ENCODE data around the gene PRSS36.

Gene PRSS36

GRCh38 chr16:31120129-31120528, 29.7 kb downstream of the PRSS36 start:
- TF ChIP-seq L3MBTL2 (conservative IDR thresholded peaks at IDR 0.05) (no peak), SP1 (IDR thresholded peaks at IDR 0.05) (no peak), ELF4 (IDR thresholded peaks at IDR 0.05) (no peak), FOXM1 (IDR thresholded peaks at IDR 0.05; ENCODE audit: borderline replicate concordance) (no peak), FOXK2 (IDR thresholded peaks at IDR 0.05) (no peak), SUZ12 (IDR thresholded peaks at IDR 0.05) (no peak), FOXA1 (IDR thresholded peaks at IDR 0.05) (no peak), LEF1 (IDR thresholded peaks at IDR 0.05; ENCODE audit: borderline replicate concordance) (no peak), ARNT (IDR thresholded peaks at IDR 0.05) (no peak), CTBP1 (IDR thresholded peaks at IDR 0.05; ENCODE audit: borderline replicate concordance) (no peak), TARDBP (IDR thresholded peaks at IDR 0.05) (no peak), ZNF384 (IDR thresholded peaks at IDR 0.05) (no peak), HDGF (IDR thresholded peaks at IDR 0.05; ENCODE audit: borderline replicate concordance) (no peak), BHLHE40 (IDR thresholded peaks at IDR 0.05; ENCODE audit: borderline replicate concordance) (no peak), NFRKB (IDR thresholded peaks at IDR 0.05) (no peak)
- TF ChIP-seq, protein P1, sequence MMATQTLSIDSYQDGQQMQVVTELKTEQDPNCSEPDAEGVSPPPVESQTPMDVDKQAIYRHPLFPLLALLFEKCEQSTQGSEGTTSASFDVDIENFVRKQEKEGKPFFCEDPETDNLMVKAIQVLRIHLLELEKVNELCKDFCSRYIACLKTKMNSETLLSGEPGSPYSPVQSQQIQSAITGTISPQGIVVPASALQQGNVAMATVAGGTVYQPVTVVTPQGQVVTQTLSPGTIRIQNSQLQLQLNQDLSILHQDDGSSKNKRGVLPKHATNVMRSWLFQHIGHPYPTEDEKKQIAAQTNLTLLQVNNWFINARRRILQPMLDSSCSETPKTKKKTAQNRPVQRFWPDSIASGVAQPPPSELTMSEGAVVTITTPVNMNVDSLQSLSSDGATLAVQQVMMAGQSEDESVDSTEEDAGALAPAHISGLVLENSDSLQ (IDR thresholded peaks at IDR 0.05), result no peak
- ChIA-PET CTCF (no interaction called here), POLR2A (interaction anchor here (0.9 kb wide), 1 partner anchor 22 kb away, joined by 4 read pairs; no protein-coding TSS in a partner anchor)
- DNase-seq (ENCODE audit: extremely low spot score), result no peak

GRCh38 chr16:31118223-31119155, 31.4 kb downstream of the PRSS36 start:
- CTCF ChIA-PET, result interaction anchor here (0.6 to 1.8 kb wide), 3 partner anchors 24 to 754 kb away, joined by 3 to 5 read pairs (median 4); no protein-coding TSS in a partner anchor
- POLR2A ChIA-PET, result interaction anchor here (1.0 to 2.3 kb wide), 20 partner anchors 8 to 341 kb away, joined by 3 to 38 read pairs (median 10); partner anchors contain the start of genes ARMC5, BCKDK, FUS and PRSS8
- no peak for DNase-seq (ENCODE audit: extremely low spot score)
- TF ChIP-seq HDGF (IDR thresholded peaks at IDR 0.05; ENCODE audit: borderline replicate concordance) (no peak), ARNT (IDR thresholded peaks at IDR 0.05) (no peak), CTBP1 (IDR thresholded peaks at IDR 0.05; ENCODE audit: borderline replicate concordance) (no peak), L3MBTL2 (conservative IDR thresholded peaks at IDR 0.05) (no peak), SUZ12 (IDR thresholded peaks at IDR 0.05) (no peak), FOXA1 (IDR thresholded peaks at IDR 0.05) (no peak), FOXM1 (IDR thresholded peaks at IDR 0.05; ENCODE audit: borderline replicate concordance) (no peak), NFRKB (IDR thresholded peaks at IDR 0.05) (no peak), SP1 (IDR thresholded peaks at IDR 0.05) (no peak), ZNF384 (IDR thresholded peaks at IDR 0.05) (no peak), FOXK2 (IDR thresholded peaks at IDR 0.05) (no peak), LEF1 (IDR thresholded peaks at IDR 0.05; ENCODE audit: borderline replicate concordance) (no peak), BHLHE40 (IDR thresholded peaks at IDR 0.05; ENCODE audit: borderline replicate concordance) (no peak), TARDBP (IDR thresholded peaks at IDR 0.05) (no peak), ELF4 (IDR thresholded peaks at IDR 0.05) (no peak)
- TF ChIP-seq, protein P1 (IDR thresholded peaks at IDR 0.05), result no peak

DNA sequence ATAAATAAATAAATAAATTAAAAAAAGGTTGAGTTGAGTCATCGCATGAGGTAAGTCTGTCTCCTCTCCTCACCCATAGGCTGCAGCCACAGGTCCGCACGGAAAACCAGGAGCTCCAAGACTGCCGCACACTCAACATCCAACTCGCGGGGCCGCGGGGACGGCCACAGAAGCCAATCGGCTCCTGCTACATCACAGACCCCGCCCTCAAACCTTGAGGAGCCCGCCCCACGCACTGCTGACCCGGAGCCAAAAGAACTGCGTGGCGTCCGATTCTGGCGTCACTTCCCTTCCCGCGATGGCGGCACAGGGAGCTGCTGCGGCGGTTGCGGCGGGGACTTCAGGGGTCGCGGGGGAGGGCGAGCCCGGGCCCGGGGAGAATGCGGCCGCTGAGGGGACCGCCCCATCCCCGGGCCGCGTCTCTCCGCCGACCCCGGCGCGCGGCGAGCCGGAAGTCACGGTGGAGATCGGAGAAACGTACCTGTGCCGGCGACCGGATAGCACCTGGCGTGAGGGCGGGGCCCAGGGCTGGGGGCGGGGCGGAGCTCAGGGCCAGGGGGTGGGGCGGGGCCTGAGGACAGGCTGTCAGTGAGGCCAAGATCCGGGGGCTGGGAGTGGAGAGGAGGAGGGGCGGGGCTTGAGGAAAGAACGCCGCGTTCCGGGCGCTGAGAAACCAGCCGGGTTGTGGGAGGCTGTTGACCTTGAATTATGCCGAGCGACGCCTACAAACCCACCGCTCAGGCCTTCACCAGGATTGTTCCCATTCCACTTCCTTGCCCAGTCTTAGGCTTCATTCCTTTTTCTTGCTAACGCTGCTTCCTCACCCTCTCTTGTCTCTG, 32.3 kb downstream of the PRSS36 start, which contains the start of gene KAT8:
Gene KAT8, plus strand, starts transcription at position 281 of the 839 bp plus-strand sequence. Its CDS starts 18 bp downstream, at position 299.
- ChIA-PET POLR2A (interaction anchor here (0.6 to 2.3 kb wide), 32 partner anchors 9 to 756 kb away, joined by 3 to 38 read pairs (median 4); partner anchors contain the start of genes ARMC5, BCKDK, FUS and PRSS36), CTCF (interaction anchor here (0.6 to 1.8 kb wide), 6 partner anchors 18 to 325 kb away, joined by 3 to 5 read pairs (median 4); partner anchors contain the start of genes HSD3B7 and ZNF843)
- DNase-seq (ENCODE audit: extremely low spot score), result peak; percentile 95
- TF ChIP-seq FOXA1 (IDR thresholded peaks at IDR 0.05), result no peak
- TF ChIP-seq, protein P1 (IDR thresholded peaks at IDR 0.05), result peak; percentile 41; the same call in 1 of the 2 replicates
- no peak for TF ChIP-seq ARNT (IDR thresholded peaks at IDR 0.05)

DNA sequence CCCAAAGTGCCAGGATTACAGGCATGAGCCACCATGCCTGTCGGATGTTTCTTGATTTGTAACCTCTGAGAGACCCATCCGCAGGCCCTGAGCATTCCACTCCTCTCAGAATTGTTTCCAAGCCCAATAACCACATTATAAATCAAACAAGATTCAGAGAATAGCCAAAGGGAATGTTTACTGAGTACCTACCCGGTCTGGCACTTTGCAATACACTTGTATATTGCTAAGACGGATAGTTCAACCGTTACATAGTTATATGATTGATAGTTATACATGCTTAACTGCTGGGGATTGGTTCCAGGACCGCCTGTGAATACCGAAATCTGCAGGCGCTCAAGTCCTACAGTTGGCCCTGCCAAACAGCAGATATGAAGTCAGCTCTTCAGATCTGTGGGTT, 35.4 kb downstream of the PRSS36 start:
- ChIA-PET POLR2A (no interaction called here), CTCF (no interaction called here)
- TF ChIP-seq FOXM1 (IDR thresholded peaks at IDR 0.05; ENCODE audit: borderline replicate concordance), result no peak
- TF ChIP-seq, protein P1 (IDR thresholded peaks at IDR 0.05), result peak; percentile 3; the same call in 1 of the 2 replicates
- no peak for TF ChIP-seq HDGF (IDR thresholded peaks at IDR 0.05; ENCODE audit: borderline replicate concordance)
- no peak for TF ChIP-seq NFRKB (IDR thresholded peaks at IDR 0.05)
- no peak for DNase-seq (ENCODE audit: extremely low spot score)
